Vagina (tissue), 2 donors: Measurements from ENCODE around the gene STK39.

Experiments
- POLR2A ChIP-seq, 2 donors: fragments of 450-650 bp; IDR thresholded peaks; one replicate each; pipeline ENCODE4 v1.6.1; 2017; ENCODE audit warnings: antibody characterized with exemption in 2 of 2, mild to moderate bottlenecking in 2 of 2, moderate library complexity in 2 of 2
- TF ChIP-seq, protein P1 (sequence below), 3 experiments: fragments of 450-650 bp in 2 of 3; fragments of 200-600 bp in 1 of 3; sonication (generic) in 1 of 3; IDR thresholded peaks; one replicate each; pipeline ENCODE4 v1.5.1; 2017 to 2019; ENCODE audit warnings: antibody characterized with exemption in 3 of 3, mild to moderate bottlenecking in 2 of 3, moderate library complexity in 2 of 3

DNA sequence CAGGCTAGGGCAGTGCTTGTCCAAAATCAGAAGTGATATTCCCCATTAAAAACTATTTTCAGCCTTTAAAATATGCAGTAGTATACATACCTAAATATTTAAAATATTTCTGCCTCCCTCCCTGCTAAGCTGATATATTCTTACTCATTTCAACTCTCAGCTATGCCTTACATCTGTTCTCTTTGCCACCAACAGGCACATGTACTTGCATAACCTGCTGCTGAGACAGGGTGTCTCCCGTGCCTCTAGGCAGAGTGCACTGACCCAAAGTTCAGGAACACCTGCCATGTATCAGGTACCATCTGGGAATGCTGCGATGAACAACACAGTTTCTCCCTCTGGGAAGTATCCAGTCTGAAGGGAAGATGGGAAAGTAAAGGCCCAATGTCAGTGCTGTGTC, 91.7 kb downstream of the STK39 start:
- TF ChIP-seq, protein P1, sequence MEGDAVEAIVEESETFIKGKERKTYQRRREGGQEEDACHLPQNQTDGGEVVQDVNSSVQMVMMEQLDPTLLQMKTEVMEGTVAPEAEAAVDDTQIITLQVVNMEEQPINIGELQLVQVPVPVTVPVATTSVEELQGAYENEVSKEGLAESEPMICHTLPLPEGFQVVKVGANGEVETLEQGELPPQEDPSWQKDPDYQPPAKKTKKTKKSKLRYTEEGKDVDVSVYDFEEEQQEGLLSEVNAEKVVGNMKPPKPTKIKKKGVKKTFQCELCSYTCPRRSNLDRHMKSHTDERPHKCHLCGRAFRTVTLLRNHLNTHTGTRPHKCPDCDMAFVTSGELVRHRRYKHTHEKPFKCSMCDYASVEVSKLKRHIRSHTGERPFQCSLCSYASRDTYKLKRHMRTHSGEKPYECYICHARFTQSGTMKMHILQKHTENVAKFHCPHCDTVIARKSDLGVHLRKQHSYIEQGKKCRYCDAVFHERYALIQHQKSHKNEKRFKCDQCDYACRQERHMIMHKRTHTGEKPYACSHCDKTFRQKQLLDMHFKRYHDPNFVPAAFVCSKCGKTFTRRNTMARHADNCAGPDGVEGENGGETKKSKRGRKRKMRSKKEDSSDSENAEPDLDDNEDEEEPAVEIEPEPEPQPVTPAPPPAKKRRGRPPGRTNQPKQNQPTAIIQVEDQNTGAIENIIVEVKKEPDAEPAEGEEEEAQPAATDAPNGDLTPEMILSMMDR (IDR thresholded peaks at IDR 0.05): no peak
- TF ChIP-seq POLR2A (IDR thresholded peaks at IDR 0.05): no peak
